NCI-H524 treated with DMSO at 0.1 percent for 48 hours (cell line): ENCODE results near the gene ADAMTS3.

ENCODE experiments used
- DNase-seq: peaks from one replicate; lab custom pipeline; 2025; lab: John Stamatoyannopoulos, UW

Gene ADAMTS3

GRCh38 chr4:72568959-72569718 lies at the start of gene ADAMTS3:
Gene ADAMTS3 (minus strand): TSS chr4:72569221. CDS start chr4:72568762, 459 bp downstream.
- DNase-seq, result peak; percentile 21

GRCh38 chr4:72613959-72614358 lies 44.9 kb upstream of the ADAMTS3 start:
- no peak for DNase-seq

GRCh38 chr4:72606751-72607150 lies 37.7 kb upstream of the ADAMTS3 start:
- DNase-seq, result no peak

GRCh38 chr4:72604324-72604723 lies 35.3 kb upstream of the ADAMTS3 start:
- DNase-seq, result no peak

- DNase-seq, result no peak
These were observed 33.7 kb upstream of the ADAMTS3 start for GRCh38 chr4:72602396-72603376.

- DNase-seq, result no peak
These were observed 22.8 kb upstream of the ADAMTS3 start for GRCh38 chr4:72591547-72592454.

- no peak for DNase-seq
These were observed 18.3 kb upstream of the ADAMTS3 start for GRCh38 chr4:72587334-72587733.

- no peak for DNase-seq
These were observed 13.8 kb upstream of the ADAMTS3 start for GRCh38 chr4:72582853-72583252.

- no peak for DNase-seq
These were observed 8.2 kb upstream of the ADAMTS3 start for GRCh38 chr4:72577211-72577610.

GRCh38 chr4:72571337-72571736 lies 2.3 kb upstream of the ADAMTS3 start:
- no peak for DNase-seq

- no peak for DNase-seq
These were observed 756 bp upstream of the ADAMTS3 start for GRCh38 chr4:72569719-72570235.

- peak; percentile 44 for DNase-seq
These were observed 973 bp downstream of the ADAMTS3 start for GRCh38 chr4:72567821-72568675.

- no peak for DNase-seq
These were observed 2.0 kb downstream of the ADAMTS3 start for GRCh38 chr4:72567036-72567435.

- DNase-seq, result no peak
These were observed 2.5 kb downstream of the ADAMTS3 start for GRCh38 chr4:72566464-72566972.

- DNase-seq, result no peak
These were observed 4.2 kb downstream of the ADAMTS3 start for GRCh38 chr4:72564789-72565188.

GRCh38 chr4:72564184-72564583 lies 4.8 kb downstream of the ADAMTS3 start:
- no peak for DNase-seq

- DNase-seq, result no peak
These were observed 10.4 kb downstream of the ADAMTS3 start for GRCh38 chr4:72558655-72559054.

GRCh38 chr4:72557021-72557420 lies 12.0 kb downstream of the ADAMTS3 start:
- DNase-seq, result no peak

- DNase-seq, result no peak
These were observed 13.6 kb downstream of the ADAMTS3 start for GRCh38 chr4:72555377-72555831.
